ENCODE results near the gene UMPS.

UMPS gene

DNA sequence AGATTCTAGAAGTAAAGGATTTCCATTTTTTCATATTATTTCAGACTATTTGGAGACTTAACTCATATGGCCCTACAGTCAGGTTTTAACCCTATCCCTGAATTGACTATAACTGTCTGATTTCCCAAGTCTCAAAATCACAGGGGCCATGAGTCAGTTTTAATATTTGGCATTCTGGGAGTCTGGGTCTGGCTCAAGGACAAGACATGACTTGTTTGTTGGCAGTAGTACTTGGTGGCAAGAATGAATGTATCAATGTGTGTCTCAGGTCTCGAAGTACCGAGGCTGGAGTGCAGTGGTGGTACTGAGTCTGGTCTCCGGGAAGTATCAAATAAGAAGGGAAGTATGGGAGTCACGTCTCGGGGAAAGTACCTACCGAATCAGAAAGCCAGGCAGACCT is 10.8 kb downstream of the UMPS start:
- TF ChIP-seq, protein P1, sequence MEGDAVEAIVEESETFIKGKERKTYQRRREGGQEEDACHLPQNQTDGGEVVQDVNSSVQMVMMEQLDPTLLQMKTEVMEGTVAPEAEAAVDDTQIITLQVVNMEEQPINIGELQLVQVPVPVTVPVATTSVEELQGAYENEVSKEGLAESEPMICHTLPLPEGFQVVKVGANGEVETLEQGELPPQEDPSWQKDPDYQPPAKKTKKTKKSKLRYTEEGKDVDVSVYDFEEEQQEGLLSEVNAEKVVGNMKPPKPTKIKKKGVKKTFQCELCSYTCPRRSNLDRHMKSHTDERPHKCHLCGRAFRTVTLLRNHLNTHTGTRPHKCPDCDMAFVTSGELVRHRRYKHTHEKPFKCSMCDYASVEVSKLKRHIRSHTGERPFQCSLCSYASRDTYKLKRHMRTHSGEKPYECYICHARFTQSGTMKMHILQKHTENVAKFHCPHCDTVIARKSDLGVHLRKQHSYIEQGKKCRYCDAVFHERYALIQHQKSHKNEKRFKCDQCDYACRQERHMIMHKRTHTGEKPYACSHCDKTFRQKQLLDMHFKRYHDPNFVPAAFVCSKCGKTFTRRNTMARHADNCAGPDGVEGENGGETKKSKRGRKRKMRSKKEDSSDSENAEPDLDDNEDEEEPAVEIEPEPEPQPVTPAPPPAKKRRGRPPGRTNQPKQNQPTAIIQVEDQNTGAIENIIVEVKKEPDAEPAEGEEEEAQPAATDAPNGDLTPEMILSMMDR (IDR thresholded peaks at IDR 0.05; ENCODE audit: insufficient read depth, low read length, poor library complexity, severe bottlenecking) = no peak
- no peak for TF ChIP-seq EZH2phosphoT487 (conservative IDR thresholded peaks at IDR 0.05; ENCODE audit: low read length)
- Histone ChIP-seq H3K4me2 (ENCODE audit: low read depth, low read length, poor library complexity, severe bottlenecking) (no peak overlapping the region), H3K9me2 (replicated peaks; ENCODE audit: insufficient read depth, low read length) (no peaks in the 10 kb centered on the region), H3F3A (ENCODE audit: insufficient read depth) (no peaks in the 10 kb centered on the region), H3K9ac (ENCODE audit: low read length) (no peak overlapping the region), H3K79me2 (ENCODE audit: insufficient read depth, low read length) (peaks cover 13% of the 10 kb centered on the region), H3K9me3 (ENCODE audit: insufficient read depth, low read length) (no peaks in the 10 kb centered on the region), H3K27ac (ENCODE audit: low read depth, low read length) (no peak overlapping the region), H2AFZ (ENCODE audit: low read depth, low read length, severe bottlenecking) (no peak overlapping the region), H3K36me3 (ENCODE audit: low read length) (peaks cover 39% of the 10 kb centered on the region), H3K4me3 (ENCODE audit: insufficient read depth, low read length, poor library complexity, severe bottlenecking) (no peak overlapping the region), H4K20me1 (ENCODE audit: low read depth, low read length) (no peaks in the 10 kb centered on the region), H3K27me3 (ENCODE audit: low read length) (no peaks in the 10 kb centered on the region)

DNA sequence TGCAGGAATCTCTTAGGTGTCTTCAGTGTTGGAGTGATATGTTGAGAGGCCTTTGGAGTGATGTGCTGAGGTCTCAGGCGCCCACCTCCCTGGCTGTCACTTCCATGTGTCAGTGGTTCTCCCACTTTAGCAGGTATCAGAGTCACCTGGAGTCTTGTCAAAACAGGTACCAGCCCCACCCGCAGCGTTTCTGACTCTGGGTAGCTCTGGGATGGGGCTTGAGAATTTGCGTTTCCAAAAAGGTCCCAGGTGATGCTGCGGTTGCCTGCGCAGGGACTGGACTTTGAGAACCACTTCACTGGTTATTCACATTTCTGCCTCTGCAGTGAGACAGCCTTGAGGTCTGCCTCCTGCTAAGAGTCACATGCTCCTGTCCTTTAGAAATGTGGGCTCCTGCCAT is 15.5 kb downstream of the UMPS start:
- Histone ChIP-seq H3K27ac (ENCODE audit: low read depth, low read length) (no peak overlapping the region), H3F3A (ENCODE audit: insufficient read depth) (no peaks in the 10 kb centered on the region), H3K36me3 (ENCODE audit: low read length) (peaks cover 19% of the 10 kb centered on the region; the same call in 1 of the 2 replicates), H2AFZ (ENCODE audit: low read depth, low read length, severe bottlenecking) (no peak overlapping the region), H3K4me3 (ENCODE audit: insufficient read depth, low read length, poor library complexity, severe bottlenecking) (no peak overlapping the region), H3K9me2 (replicated peaks; ENCODE audit: insufficient read depth, low read length) (no peaks in the 10 kb centered on the region), H3K79me2 (ENCODE audit: insufficient read depth, low read length) (no peaks in the 10 kb centered on the region; the same call in 1 of the 2 replicates), H3K4me2 (ENCODE audit: low read depth, low read length, poor library complexity, severe bottlenecking) (no peak overlapping the region), H3K9me3 (ENCODE audit: insufficient read depth, low read length) (no peaks in the 10 kb centered on the region), H4K20me1 (ENCODE audit: low read depth, low read length) (no peaks in the 10 kb centered on the region), H3K27me3 (ENCODE audit: low read length) (no peaks in the 10 kb centered on the region), H3K9ac (ENCODE audit: low read length) (no peak overlapping the region)
- TF ChIP-seq, protein P1 (IDR thresholded peaks at IDR 0.05; ENCODE audit: insufficient read depth, low read length, poor library complexity, severe bottlenecking) = no peak
- TF ChIP-seq EZH2phosphoT487 (conservative IDR thresholded peaks at IDR 0.05; ENCODE audit: low read length) = no peak

DNA sequence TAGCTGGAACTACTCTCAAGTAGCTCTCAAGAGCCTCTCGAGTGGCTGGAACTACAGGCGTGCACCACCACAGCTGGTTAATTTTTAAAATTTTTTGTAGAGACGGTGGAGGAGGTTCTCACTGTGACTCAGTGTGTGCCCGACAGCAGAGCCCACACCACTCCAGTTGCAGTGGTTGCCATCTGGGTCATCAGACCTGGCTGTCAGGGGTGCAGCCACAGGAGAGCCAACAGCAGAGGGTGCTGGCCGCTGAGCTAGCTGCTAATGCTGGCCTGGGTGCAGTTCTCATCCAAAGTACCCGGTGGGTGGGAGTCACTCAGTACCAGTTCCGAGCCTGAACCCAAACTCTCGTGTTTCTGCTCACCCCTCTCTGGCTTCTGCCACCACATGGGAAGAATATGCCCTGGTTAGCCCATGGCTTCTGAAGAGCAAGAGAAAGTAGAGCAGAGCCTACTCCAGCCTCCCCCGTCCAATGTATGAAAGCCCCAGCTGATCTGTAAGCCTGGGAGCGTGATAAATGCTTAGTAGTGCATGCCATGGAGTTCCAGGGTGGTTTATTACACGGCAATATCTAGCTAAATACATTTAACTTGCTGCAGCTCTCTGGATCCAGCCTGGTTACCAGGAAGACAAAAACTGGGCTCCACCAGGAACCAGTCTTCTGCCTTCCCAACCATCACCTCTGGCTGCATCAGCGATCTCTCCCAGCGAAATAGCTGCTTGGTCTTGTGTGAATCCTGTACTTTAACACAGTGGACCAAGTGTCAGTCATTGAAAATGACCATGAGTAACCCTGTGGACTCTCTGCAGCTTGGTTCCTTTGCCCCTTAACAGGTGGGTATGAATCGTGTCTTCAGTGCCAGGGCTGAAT is 17.1 kb downstream of the UMPS start:
- no peaks in the 10 kb centered on the region; the same call in 1 of the 2 replicates for H3K79me2 ChIP-seq (ENCODE audit: insufficient read depth, low read length)
- H3K9ac ChIP-seq (ENCODE audit: low read length) = no peak overlapping the region
- H3K9me2 ChIP-seq (replicated peaks; ENCODE audit: insufficient read depth, low read length) = no peaks in the 10 kb centered on the region
- peaks cover 7% of the 10 kb centered on the region; the same call in 1 of the 2 replicates for H3K36me3 ChIP-seq (ENCODE audit: low read length)
- H3K27ac ChIP-seq (ENCODE audit: low read depth, low read length) = no peak overlapping the region
- no peaks in the 10 kb centered on the region for H3K9me3 ChIP-seq (ENCODE audit: insufficient read depth, low read length)
- H2AFZ ChIP-seq (ENCODE audit: low read depth, low read length, severe bottlenecking) = no peak overlapping the region
- H4K20me1 ChIP-seq (ENCODE audit: low read depth, low read length) = no peaks in the 10 kb centered on the region
- H3K4me2 ChIP-seq (ENCODE audit: low read depth, low read length, poor library complexity, severe bottlenecking) = no peak overlapping the region
- no peaks in the 10 kb centered on the region for H3K27me3 ChIP-seq (ENCODE audit: low read length)
- no peaks in the 10 kb centered on the region for H3F3A ChIP-seq (ENCODE audit: insufficient read depth)
- no peak for TF ChIP-seq EZH2phosphoT487 (conservative IDR thresholded peaks at IDR 0.05; ENCODE audit: low read length)
- TF ChIP-seq, protein P1 (IDR thresholded peaks at IDR 0.05; ENCODE audit: insufficient read depth, low read length, poor library complexity, severe bottlenecking) = no peak
- H3K4me3 ChIP-seq (ENCODE audit: insufficient read depth, low read length, poor library complexity, severe bottlenecking) = no peak overlapping the region
